ENCODE measurements around the gene ITPR2. TPM values are rescaled to one million over a fixed set of nuclear protein-coding genes. Genes with fewer than 3 reads are reported as not detected.

Gene ITPR2
- total RNA-seq, 6 experiments from 2014 or later, result 6.9 to 8.4 (median 7.6) TPM

- TF ChIP-seq CTCF (IDR thresholded peaks at IDR 0.05), result no peak
- no peak for DNase-seq
- Mint-ChIP-seq H3K27me3 (ENCODE audit: insufficient read depth) (peaks cover 2% of the 10 kb centered on the region), H3K4me1 (ENCODE audit: low read depth) (peaks cover 32% of the 10 kb centered on the region), H3K36me3 (ENCODE audit: low read depth) (no peaks in the 10 kb centered on the region), H3K9me3 (no peaks in the 10 kb centered on the region), H3K27ac (no peak overlapping the region), H3K4me3 (no peak overlapping the region)
Observed at GRCh38 chr12:26372866-26373265, 460.1 kb downstream of the ITPR2 start.

- Mint-ChIP-seq H3K4me3 (no peak overlapping the region; the same call in 1 of the 2 replicates), H3K36me3 (ENCODE audit: low read depth) (no peaks in the 10 kb centered on the region), H3K9me3 (no peaks in the 10 kb centered on the region), H3K4me1 (ENCODE audit: low read depth) (peaks cover 29% of the 10 kb centered on the region), H3K27ac (peak overlapping the region; percentile 77), H3K27me3 (ENCODE audit: insufficient read depth) (0 out of 2 replicates have a peak, but pooled peaks cover 2% of the 10 kb centered on the region)
- TF ChIP-seq CTCF (IDR thresholded peaks at IDR 0.05), result no peak
- DNase-seq, result no peak
Observed at GRCh38 chr12:26370098-26370497, 462.9 kb downstream of the ITPR2 start.

- TF ChIP-seq CTCF (IDR thresholded peaks at IDR 0.05), result no peak
- Mint-ChIP-seq H3K9me3 (no peaks in the 10 kb centered on the region), H3K4me3 (no peak overlapping the region; the same call in 1 of the 2 replicates), H3K27ac (peak overlapping the region; percentile 77), H3K36me3 (ENCODE audit: low read depth) (no peaks in the 10 kb centered on the region), H3K4me1 (ENCODE audit: low read depth) (peaks cover 25% of the 10 kb centered on the region), H3K27me3 (ENCODE audit: insufficient read depth) (0 out of 2 replicates have a peak, but pooled peaks cover 2% of the 10 kb centered on the region)
- peak; percentile 76 for DNase-seq
Observed at GRCh38 chr12:26369588-26369987, 463.4 kb downstream of the ITPR2 start.

GRCh38 chr12:26367991-26368730 is 464.8 kb downstream of the ITPR2 start:
- H3K9me3 Mint-ChIP-seq, result no peaks in the 10 kb centered on the region
- no peak overlapping the region for H3K4me3 Mint-ChIP-seq
- no peak for TF ChIP-seq CTCF (IDR thresholded peaks at IDR 0.05)
- no peak for DNase-seq
- H3K27me3 Mint-ChIP-seq (ENCODE audit: insufficient read depth), result 0 out of 2 replicates have a peak, but pooled peaks cover 2% of the 10 kb centered on the region
- H3K4me1 Mint-ChIP-seq (ENCODE audit: low read depth), result peaks cover 18% of the 10 kb centered on the region
- H3K36me3 Mint-ChIP-seq (ENCODE audit: low read depth), result no peaks in the 10 kb centered on the region
- H3K27ac Mint-ChIP-seq, result no peak overlapping the region

GRCh38 chr12:26361964-26362363 is 471.0 kb downstream of the ITPR2 start:
- TF ChIP-seq CTCF (IDR thresholded peaks at IDR 0.05), result no peak
- Mint-ChIP-seq H3K27me3 (ENCODE audit: insufficient read depth) (0 out of 2 replicates have a peak, but pooled peaks cover 2% of the 10 kb centered on the region), H3K4me1 (ENCODE audit: low read depth) (peaks cover 11% of the 10 kb centered on the region), H3K36me3 (ENCODE audit: low read depth) (no peaks in the 10 kb centered on the region), H3K9me3 (no peaks in the 10 kb centered on the region), H3K27ac (no peak overlapping the region), H3K4me3 (no peak overlapping the region)
- DNase-seq, result no peak

All from HFFc6 (cell line).